Nasal cavity respiratory epithelium epithelial cell of viscerocranial mucosa (primary cell): ENCODE data around the gene TMPRSS12. TPM values are rescaled to one million over a fixed set of nuclear protein-coding genes. Genes with fewer than 3 reads are reported as not detected.

Source experiments
- total RNA-seq: library from RNA; depleted of rRNA; stranded (reverse); fragments of >200 nt; gene quantifications from 2 replicates; pipeline ENCODE4 v1.2.3, GENCODE V29; 2014

Gene TMPRSS12, protein sequence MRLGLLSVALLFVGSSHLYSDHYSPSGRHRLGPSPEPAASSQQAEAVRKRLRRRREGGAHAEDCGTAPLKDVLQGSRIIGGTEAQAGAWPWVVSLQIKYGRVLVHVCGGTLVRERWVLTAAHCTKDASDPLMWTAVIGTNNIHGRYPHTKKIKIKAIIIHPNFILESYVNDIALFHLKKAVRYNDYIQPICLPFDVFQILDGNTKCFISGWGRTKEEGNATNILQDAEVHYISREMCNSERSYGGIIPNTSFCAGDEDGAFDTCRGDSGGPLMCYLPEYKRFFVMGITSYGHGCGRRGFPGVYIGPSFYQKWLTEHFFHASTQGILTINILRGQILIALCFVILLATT
- total RNA-seq: not detected in 2 replicates

DNA sequence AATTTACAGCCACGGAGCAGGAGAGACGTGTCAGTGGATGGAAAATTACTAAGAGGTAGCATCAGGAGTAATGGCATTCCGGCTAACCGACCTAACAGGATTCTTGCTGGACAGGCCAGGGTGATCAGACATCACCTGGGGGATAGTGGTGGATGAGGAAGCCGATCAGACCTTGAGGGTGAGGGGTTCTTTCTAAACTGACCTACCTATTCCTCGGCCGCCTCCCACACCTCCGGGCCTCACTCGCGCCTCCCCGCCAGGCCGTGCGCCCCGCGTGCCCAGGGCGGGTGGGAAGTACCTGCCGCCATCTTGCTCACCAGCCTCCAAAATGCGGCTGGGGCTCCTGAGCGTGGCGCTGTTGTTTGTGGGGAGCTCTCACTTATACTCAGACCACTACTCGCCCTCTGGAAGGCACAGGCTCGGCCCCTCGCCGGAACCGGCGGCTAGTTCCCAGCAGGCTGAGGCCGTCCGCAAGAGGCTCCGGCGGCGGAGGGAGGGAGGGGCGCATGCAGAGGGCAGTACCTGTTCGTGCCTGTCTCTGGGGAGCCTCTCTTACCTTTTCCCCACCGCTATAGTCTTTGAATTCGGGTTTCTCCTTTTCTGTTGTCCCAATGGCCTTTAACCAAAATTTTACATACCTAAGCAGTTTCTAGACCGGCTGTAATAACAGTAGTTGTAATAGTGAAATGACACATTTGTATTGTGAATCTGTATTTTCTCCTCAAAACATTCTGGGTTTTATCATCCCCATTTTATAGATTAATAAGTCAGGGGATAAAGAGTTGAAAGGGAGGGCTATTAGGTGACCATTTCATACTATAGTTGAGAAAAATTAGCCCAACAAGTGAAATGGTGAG is at the start of gene TMPRSS12:
Gene TMPRSS12 (plus strand): TSS at position 290 of the 857 bp plus-strand sequence. CDS start 39 bp downstream, at position 329.

Other genes starting within 250 kb of the TMPRSS12 start
- 37.6 and 59.1 TPM in 2 replicates for gene ATF1, start 78.8 kb upstream of the TMPRSS12 start, total RNA-seq
- gene HIGD1C, start 109.6 kb downstream of the TMPRSS12 start, total RNA-seq: not detected in 2 replicates
- 65.8 and 75.5 TPM in 2 replicates for gene SLC11A2, start 183.5 kb downstream of the TMPRSS12 start, total RNA-seq
- 45.8 and 54.7 TPM in 2 replicates for gene LETMD1, start 205.4 kb downstream of the TMPRSS12 start, total RNA-seq
- 25.3 and 38.0 TPM in 2 replicates for gene CSRNP2, start 240.7 kb downstream of the TMPRSS12 start, total RNA-seq